Measurements from ENCODE around the gene GALR2.

GRCh38 chr17:76054112-76054476 lies 20.5 kb upstream of the GALR2 start:
- no peak for TF ChIP-seq TARDBP (IDR thresholded peaks at IDR 0.05)
- no peak for TF ChIP-seq SP1 (IDR thresholded peaks at IDR 0.05)
- TF ChIP-seq ELF4 (IDR thresholded peaks at IDR 0.05), result no peak
- TF ChIP-seq BHLHE40 (IDR thresholded peaks at IDR 0.05; ENCODE audit: borderline replicate concordance), result no peak
- no peak for TF ChIP-seq LEF1 (IDR thresholded peaks at IDR 0.05; ENCODE audit: borderline replicate concordance)
- no peak for TF ChIP-seq PKNOX1 (IDR thresholded peaks at IDR 0.05)
- TF ChIP-seq FOXM1 (IDR thresholded peaks at IDR 0.05; ENCODE audit: borderline replicate concordance), result no peak
- TF ChIP-seq NFRKB (IDR thresholded peaks at IDR 0.05), result no peak
- TF ChIP-seq CTBP1 (IDR thresholded peaks at IDR 0.05; ENCODE audit: borderline replicate concordance), result no peak
- no peak for TF ChIP-seq FOXK2 (IDR thresholded peaks at IDR 0.05)
- TF ChIP-seq L3MBTL2 (conservative IDR thresholded peaks at IDR 0.05), result no peak
- TF ChIP-seq FOXA1 (IDR thresholded peaks at IDR 0.05), result no peak

All from HEK293T (cell line).